MCF 10A (cell line): ENCODE results near the gene SH2D4B. TPM values are rescaled to one million over a fixed set of nuclear protein-coding genes. Genes with fewer than 3 reads are reported as not detected.

ENCODE experiments used
- BruUV-seq: library from RNA; stranded (reverse); fragments of 400-500 nt; replicated peaks from 2 replicates; lab custom pipeline; 2021; lab: Mats Ljungman, UMichigan
- CTCF ChIA-PET: fragments of 300-600 bp; sonication (Branson Sonifier 250); formaldehyde crosslinking; extraction: SDS; loops from one replicate; lab custom pipeline; 2021; ENCODE audit warnings: antibody characterized with exemption, inconsistent platforms; lab: Yijun Ruan, JAX
- POLR2A ChIA-PET: fragments of 300-600, 350-650 bp; sonication (Branson Sonifier 250); formaldehyde crosslinking; extraction: SDS; loops from one replicate; lab custom pipeline; 2020; ENCODE audit warnings: antibody characterized with exemption, inconsistent platforms; lab: Yijun Ruan, JAX
- DNase-seq: peaks from one replicate; pipeline ENCODE4 v3.0.0-alpha.2; 2018; ENCODE audit not compliant: unreplicated experiment
- H3K27ac Mint-ChIP-seq: one replicate; pipeline ENCODE4 v1.8.0; 2022; ENCODE audit warnings: mild to moderate bottlenecking, low read depth, mixed read lengths; ENCODE audit not compliant: unreplicated experiment
- H3K27me3 Mint-ChIP-seq: one replicate; pipeline ENCODE4 v1.8.0; 2022; ENCODE audit warnings: mixed read lengths; ENCODE audit not compliant: insufficient read depth, unreplicated experiment
- H3K36me3 Mint-ChIP-seq: one replicate; pipeline ENCODE4 v1.8.0; 2022; ENCODE audit warnings: mild to moderate bottlenecking, moderate library complexity, mixed read lengths; ENCODE audit not compliant: insufficient read depth, unreplicated experiment
- H3K4me1 Mint-ChIP-seq: one replicate; pipeline ENCODE4 v1.8.0; 2022; ENCODE audit warnings: mixed read lengths; ENCODE audit not compliant: insufficient read depth, unreplicated experiment
- H3K4me3 Mint-ChIP-seq: one replicate; pipeline ENCODE4 v1.8.0; 2022; ENCODE audit warnings: mild to moderate bottlenecking, moderate library complexity, mixed read lengths; ENCODE audit not compliant: unreplicated experiment
- H3K9me3 Mint-ChIP-seq: one replicate; pipeline ENCODE4 v1.8.0; 2022; ENCODE audit warnings: mixed read lengths; ENCODE audit not compliant: unreplicated experiment
- intact Hi-C: fragments of 100-400 bp; cut with micrococcal nuclease; formaldehyde crosslinking; loops from 2 replicates; pipeline ENCODE4 v1.14.1; 2022
- total RNA-seq: library from RNA; stranded (reverse); gene quantifications from 2 replicates; pipeline ENCODE4 v1.2.3, GENCODE V29; 2022
- TF ChIP-seq, protein P1 (sequence below): fragments of 200-600 bp; IDR thresholded peaks from one replicate; pipeline ENCODE4 v1.8.0; 2022; ENCODE audit warnings: antibody characterized with exemption, mild to moderate bottlenecking; ENCODE audit not compliant: unreplicated experiment

Gene SH2D4B
- total RNA-seq, 1 experiment from 2014 or later: not detected

DNA sequence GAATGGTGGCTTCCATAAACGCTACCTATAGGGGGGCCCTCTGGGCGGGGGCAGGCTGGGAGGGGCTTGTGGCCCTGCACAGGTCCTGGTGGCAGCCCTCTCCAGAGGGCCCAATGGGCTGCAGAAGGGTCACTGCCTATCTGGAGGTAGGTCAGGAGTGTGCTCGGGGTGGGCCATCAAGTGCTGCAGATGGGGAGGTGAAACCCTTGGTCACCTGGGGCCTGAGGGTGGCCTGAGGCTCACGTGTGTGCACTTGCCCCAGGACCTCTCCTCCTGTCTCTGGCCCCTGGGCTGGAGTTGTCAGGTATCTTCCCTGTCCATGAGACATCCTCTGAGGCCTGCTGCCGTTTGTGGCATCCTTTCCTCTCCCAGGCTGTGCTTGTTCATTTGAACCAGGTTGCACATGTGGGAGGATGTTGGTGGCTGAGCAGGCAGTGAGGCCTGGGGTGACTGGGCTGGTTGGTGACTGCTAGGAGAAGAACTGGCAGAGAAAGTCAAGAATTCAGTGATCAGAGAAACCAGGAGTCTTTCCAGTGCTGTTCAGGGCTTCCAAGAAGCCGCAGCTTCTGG is 21.1 kb upstream of the SH2D4B start:
- ChIA-PET CTCF (interaction anchor here (0.5 to 21.4 kb wide), 4 partner anchors 11 to 60 kb away, joined by 3 to 923 read pairs (median 12); partner anchors contain the start of gene TSPAN14), POLR2A (no interaction called here)
- DNase-seq: no peak
- BruUV-seq: no TSS peak
- H3K27ac Mint-ChIP-seq: no peak overlapping the region
- TF ChIP-seq, protein P1, sequence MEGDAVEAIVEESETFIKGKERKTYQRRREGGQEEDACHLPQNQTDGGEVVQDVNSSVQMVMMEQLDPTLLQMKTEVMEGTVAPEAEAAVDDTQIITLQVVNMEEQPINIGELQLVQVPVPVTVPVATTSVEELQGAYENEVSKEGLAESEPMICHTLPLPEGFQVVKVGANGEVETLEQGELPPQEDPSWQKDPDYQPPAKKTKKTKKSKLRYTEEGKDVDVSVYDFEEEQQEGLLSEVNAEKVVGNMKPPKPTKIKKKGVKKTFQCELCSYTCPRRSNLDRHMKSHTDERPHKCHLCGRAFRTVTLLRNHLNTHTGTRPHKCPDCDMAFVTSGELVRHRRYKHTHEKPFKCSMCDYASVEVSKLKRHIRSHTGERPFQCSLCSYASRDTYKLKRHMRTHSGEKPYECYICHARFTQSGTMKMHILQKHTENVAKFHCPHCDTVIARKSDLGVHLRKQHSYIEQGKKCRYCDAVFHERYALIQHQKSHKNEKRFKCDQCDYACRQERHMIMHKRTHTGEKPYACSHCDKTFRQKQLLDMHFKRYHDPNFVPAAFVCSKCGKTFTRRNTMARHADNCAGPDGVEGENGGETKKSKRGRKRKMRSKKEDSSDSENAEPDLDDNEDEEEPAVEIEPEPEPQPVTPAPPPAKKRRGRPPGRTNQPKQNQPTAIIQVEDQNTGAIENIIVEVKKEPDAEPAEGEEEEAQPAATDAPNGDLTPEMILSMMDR: no peak
- H3K4me1 Mint-ChIP-seq: peaks cover 3% of the 10 kb centered on the region
- H3K9me3 Mint-ChIP-seq: no peaks in the 10 kb centered on the region
- no peaks in the 10 kb centered on the region for H3K27me3 Mint-ChIP-seq
- peaks cover 78% of the 10 kb centered on the region for H3K36me3 Mint-ChIP-seq
- intact Hi-C loops: no loop called here
- no peak overlapping the region for H3K4me3 Mint-ChIP-seq

DNA sequence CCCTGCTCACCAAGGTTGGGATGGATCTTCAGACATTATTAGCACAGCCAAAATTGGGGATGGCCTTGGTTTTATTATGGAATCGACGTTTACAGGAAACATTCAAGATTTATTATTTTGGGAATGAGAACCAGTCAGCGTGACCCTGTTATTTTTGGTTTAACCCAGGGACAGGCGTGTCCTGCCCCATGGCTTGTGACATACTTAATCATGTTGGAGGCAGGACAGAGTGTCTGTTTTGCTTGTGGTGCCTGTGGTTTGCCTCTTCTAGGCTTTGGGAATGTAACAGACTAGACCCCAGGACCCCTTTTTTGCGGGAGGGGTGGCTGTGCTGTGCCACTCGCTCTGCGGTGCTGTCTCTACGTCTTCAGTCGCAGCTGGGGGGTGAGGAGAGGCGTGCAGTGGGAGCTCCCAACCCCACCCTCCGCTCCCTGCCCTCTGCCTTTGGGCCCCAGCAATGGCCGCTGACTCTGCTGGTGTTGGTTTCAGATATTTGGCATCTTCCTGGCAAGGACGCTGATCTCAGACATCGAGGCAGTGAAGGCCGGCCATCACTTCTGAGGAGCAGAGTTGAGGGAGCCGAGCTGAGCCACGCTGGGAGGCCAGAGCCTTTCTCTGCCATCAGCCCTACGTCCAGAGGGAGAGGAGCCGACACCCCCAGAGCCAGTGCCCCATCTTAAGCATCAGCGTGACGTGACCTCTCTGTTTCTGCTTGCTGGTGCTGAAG is 20.1 kb upstream of the SH2D4B start:
- Mint-ChIP-seq H3K36me3 (peaks cover 78% of the 10 kb centered on the region), H3K27ac (no peak overlapping the region), H3K4me3 (no peak overlapping the region), H3K9me3 (no peaks in the 10 kb centered on the region), H3K4me1 (no peaks in the 10 kb centered on the region), H3K27me3 (no peaks in the 10 kb centered on the region)
- DNase-seq: no peak
- TF ChIP-seq, protein P1: no peak
- ChIA-PET POLR2A (no interaction called here), CTCF (interaction anchor here (0.5 to 1.2 kb wide), 5 partner anchors 11 to 580 kb away, joined by 3 read pairs; no protein-coding TSS in a partner anchor)
- BruUV-seq: no TSS peak
- intact Hi-C loops: no loop called here

- TF ChIP-seq, protein P1: no peak
- no peak for DNase-seq
- CTCF ChIA-PET: interaction anchor here (0.5 to 1.2 kb wide), 4 partner anchors 10 to 579 kb away, joined by 3 read pairs; no protein-coding TSS in a partner anchor
- Mint-ChIP-seq H3K36me3 (peaks cover 72% of the 10 kb centered on the region), H3K27me3 (no peaks in the 10 kb centered on the region), H3K27ac (no peak overlapping the region), H3K4me1 (no peaks in the 10 kb centered on the region), H3K9me3 (no peaks in the 10 kb centered on the region), H3K4me3 (no peak overlapping the region)
- no TSS peak for BruUV-seq
- POLR2A ChIA-PET: no interaction called here
- intact Hi-C loops: no loop called here
Measured at GRCh38 chr10:80518143-80518806, 19.4 kb upstream of the SH2D4B start.

DNA sequence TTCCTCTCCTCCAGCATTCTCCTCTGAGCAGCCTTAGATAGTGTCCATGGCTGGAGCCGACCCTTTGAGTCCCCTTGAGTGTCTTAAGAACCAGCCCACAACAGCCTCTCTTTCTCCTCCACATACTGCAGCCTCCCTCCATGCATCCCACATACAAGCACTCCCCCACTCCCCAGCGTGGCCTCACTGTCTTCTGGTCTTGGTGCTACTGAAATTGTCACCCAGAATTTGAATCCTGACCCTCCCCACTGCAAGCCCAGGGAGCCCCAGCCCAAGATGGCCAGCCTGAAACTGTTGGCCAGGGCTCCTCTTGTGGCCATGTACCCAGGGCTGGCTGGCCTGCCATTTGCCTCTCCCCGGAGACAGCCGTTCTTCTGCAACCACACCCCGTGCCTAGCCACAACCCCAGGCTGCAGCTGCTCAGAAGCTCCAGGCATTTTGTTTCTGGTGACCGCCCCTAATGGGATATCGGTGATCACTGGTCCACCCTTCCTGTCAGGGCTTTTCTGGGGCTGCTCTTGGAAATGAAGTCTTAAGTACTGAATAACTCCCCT is 18.8 kb upstream of the SH2D4B start:
- Mint-ChIP-seq H3K4me3 (no peak overlapping the region), H3K27ac (no peak overlapping the region), H3K27me3 (no peaks in the 10 kb centered on the region), H3K4me1 (no peaks in the 10 kb centered on the region), H3K36me3 (peaks cover 70% of the 10 kb centered on the region), H3K9me3 (no peaks in the 10 kb centered on the region)
- TF ChIP-seq, protein P1: no peak
- intact Hi-C loops: no loop called here
- BruUV-seq: no TSS peak
- no peak for DNase-seq
- ChIA-PET POLR2A (interaction anchor here (0.7 kb wide), 1 partner anchor 41 kb away, joined by 3 read pairs; no protein-coding TSS in a partner anchor), CTCF (interaction anchor here (0.7 to 1.2 kb wide), 4 partner anchors 54 to 145 kb away, joined by 3 to 4 read pairs (median 3); no protein-coding TSS in a partner anchor)
